22Rv1 (cell line): ENCODE measurements around the gene PLEKHO1.

Experiments
- ZFX ChIP-seq: fragments of 450-650 bp; IDR thresholded peaks from 2 replicates; pipeline ENCODE4 v1.6.1; 2017; ENCODE audit warnings: antibody characterized with exemption, borderline replicate concordance
- TF ChIP-seq, protein P1 (sequence below): fragments of 450-650 bp; IDR thresholded peaks from 2 replicates; pipeline ENCODE4 v1.5.1; 2017; ENCODE audit warnings: mild to moderate bottlenecking

- TF ChIP-seq, protein P1, sequence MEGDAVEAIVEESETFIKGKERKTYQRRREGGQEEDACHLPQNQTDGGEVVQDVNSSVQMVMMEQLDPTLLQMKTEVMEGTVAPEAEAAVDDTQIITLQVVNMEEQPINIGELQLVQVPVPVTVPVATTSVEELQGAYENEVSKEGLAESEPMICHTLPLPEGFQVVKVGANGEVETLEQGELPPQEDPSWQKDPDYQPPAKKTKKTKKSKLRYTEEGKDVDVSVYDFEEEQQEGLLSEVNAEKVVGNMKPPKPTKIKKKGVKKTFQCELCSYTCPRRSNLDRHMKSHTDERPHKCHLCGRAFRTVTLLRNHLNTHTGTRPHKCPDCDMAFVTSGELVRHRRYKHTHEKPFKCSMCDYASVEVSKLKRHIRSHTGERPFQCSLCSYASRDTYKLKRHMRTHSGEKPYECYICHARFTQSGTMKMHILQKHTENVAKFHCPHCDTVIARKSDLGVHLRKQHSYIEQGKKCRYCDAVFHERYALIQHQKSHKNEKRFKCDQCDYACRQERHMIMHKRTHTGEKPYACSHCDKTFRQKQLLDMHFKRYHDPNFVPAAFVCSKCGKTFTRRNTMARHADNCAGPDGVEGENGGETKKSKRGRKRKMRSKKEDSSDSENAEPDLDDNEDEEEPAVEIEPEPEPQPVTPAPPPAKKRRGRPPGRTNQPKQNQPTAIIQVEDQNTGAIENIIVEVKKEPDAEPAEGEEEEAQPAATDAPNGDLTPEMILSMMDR = no peak
- TF ChIP-seq ZFX = no peak
Measured at GRCh38 chr1:150132372-150132771, 17.3 kb upstream of the PLEKHO1 start.
